Renal cortex interstitium (tissue), 11 donors: ENCODE data around the gene SEC24B. TPM values are rescaled to one million over a fixed set of nuclear protein-coding genes. Genes with fewer than 3 reads are reported as not detected.
"Not testable (repeated sequence)": the region's sequence is repeated elsewhere in the genome, so short reads cannot be mapped to it uniquely, and the experiment has no call there.

ENCODE experiments used
- DNase-seq, 11 donors: peaks; one replicate each; pipeline ENCODE4 v3.0.0-alpha.2; 2013; ENCODE audit warnings: low read depth in 9 of 11, low spot score in 4 of 11; ENCODE audit errors: extremely low read depth in 1 of 11
- polyA plus RNA-seq, 3 donors: library from polyadenylated mRNA; unstranded; fragments of 120-200 nt; gene quantifications; one replicate each; pipeline ENCODE4 v1.2.1, GENCODE V29; 2013; ENCODE audit not compliant: insufficient read length in 3 of 3

Gene SEC24B
- polyA plus RNA-seq, 3 donors = 39.4 to 49.9 (median 40.1) TPM

GRCh38 chr4:109469915-109470314 lies 36.3 kb downstream of the SEC24B start:
- DNase-seq = no peak

- DNase-seq = no peak
Measured at GRCh38 chr4:109472343-109472761, 38.7 kb downstream of the SEC24B start.

- no peak for DNase-seq
Measured at GRCh38 chr4:109473824-109474223, 40.2 kb downstream of the SEC24B start.

GRCh38 chr4:109486007-109486406 lies 52.4 kb downstream of the SEC24B start:
- no peak for DNase-seq

GRCh38 chr4:109494563-109494962 lies 60.9 kb downstream of the SEC24B start:
- DNase-seq = no peak

- DNase-seq = no peak
Measured at GRCh38 chr4:109495514-109495913, 61.9 kb downstream of the SEC24B start.

GRCh38 chr4:109496875-109497274 lies 63.3 kb downstream of the SEC24B start:
- no peak for DNase-seq

GRCh38 chr4:109497511-109497910 lies 63.9 kb downstream of the SEC24B start:
- DNase-seq = no peak

GRCh38 chr4:109499513-109499912 lies 65.9 kb downstream of the SEC24B start:
- DNase-seq = no peak

- DNase-seq = no peak
Measured at GRCh38 chr4:109506890-109507289, 73.3 kb downstream of the SEC24B start.

GRCh38 chr4:109510687-109511086 lies 77.1 kb downstream of the SEC24B start:
- no peak for DNase-seq

GRCh38 chr4:109511414-109511813 lies 77.8 kb downstream of the SEC24B start:
- DNase-seq = no peak

- not testable (repeated sequence) for DNase-seq
Measured at GRCh38 chr4:109513368-109513767, 79.8 kb downstream of the SEC24B start.

- DNase-seq = no peak
Measured at GRCh38 chr4:109532182-109532581, 98.6 kb downstream of the SEC24B start.

GRCh38 chr4:109545401-109545800 lies 111.8 kb downstream of the SEC24B start:
- no peak for DNase-seq

- no peak for DNase-seq
Measured at GRCh38 chr4:109547394-109547793, 113.8 kb downstream of the SEC24B start.

- no peak for DNase-seq
Measured at GRCh38 chr4:109548655-109549054, 115.0 kb downstream of the SEC24B start.

- no peak for DNase-seq
Measured at GRCh38 chr4:109552237-109552636, 118.6 kb downstream of the SEC24B start.

GRCh38 chr4:109553130-109553529 lies 119.5 kb downstream of the SEC24B start:
- DNase-seq = no peak

- no peak for DNase-seq
Measured at GRCh38 chr4:109554971-109555370, 121.4 kb downstream of the SEC24B start.

- DNase-seq = no peak
Measured at GRCh38 chr4:109557433-109557832, 123.8 kb downstream of the SEC24B start.

GRCh38 chr4:109558095-109558494 lies 124.5 kb downstream of the SEC24B start:
- DNase-seq = not testable (repeated sequence)
